ENCODE measurements around the gene RMC1. TPM values are rescaled to one million over a fixed set of nuclear protein-coding genes. Genes with fewer than 3 reads are reported as not detected.
"Not testable (repeated sequence)": the region's sequence is repeated elsewhere in the genome, so short reads cannot be mapped to it uniquely, and the experiment has no call there.

Gene RMC1
- total and polyA plus RNA-seq, 2 of the 13 experiments (the other 11 are each of a cell fraction or from before 2014, with no cell fraction given) = 9.4 to 19.5 TPM

- peak; percentile 79; the same call in 1 of the 2 replicates for TF ChIP-seq ZNF280D (CRISPR knock-in tag; IDR thresholded peaks at IDR 0.05)
- no peak for TF ChIP-seq NPAS2 (CRISPR knock-in tag; IDR thresholded peaks at IDR 0.05; ENCODE audit: borderline replicate concordance)
- no peak for TF ChIP-seq ZNF253 (CRISPR knock-in tag; IDR thresholded peaks at IDR 0.05; ENCODE audit: borderline replicate concordance)
- no peak for TF ChIP-seq MAFK (conservative IDR thresholded peaks at IDR 0.05 in 1 of 2, IDR thresholded peaks at IDR 0.05 in 1 of 2; ENCODE audit: low read length in 2 of 2)
- TF ChIP-seq ZNF337 (CRISPR knock-in tag; IDR thresholded peaks at IDR 0.05; ENCODE audit: borderline replicate concordance, low read depth) = no peak
- no peak for TF ChIP-seq ZNF230 (CRISPR knock-in tag; IDR thresholded peaks at IDR 0.05)
- TF ChIP-seq KIAA2018 (CRISPR knock-in tag; IDR thresholded peaks at IDR 0.05; ENCODE audit: borderline replicate concordance) = no peak
- no peak for TF ChIP-seq GZF1 (CRISPR knock-in tag; IDR thresholded peaks at IDR 0.05)
- no peak for TF ChIP-seq ZKSCAN8 (CRISPR knock-in tag; IDR thresholded peaks at IDR 0.05; ENCODE audit: borderline replicate concordance)
- TF ChIP-seq NR3C1 (CRISPR knock-in tag; IDR thresholded peaks at IDR 0.05) = no peak
- no peak for TF ChIP-seq AHR (CRISPR knock-in tag; IDR thresholded peaks at IDR 0.05)
These were observed 15.4 kb upstream of the RMC1 start (continued) for GRCh38 chr18:23487738-23488570.

- DNase-seq (ENCODE audit: low spot score); H3K9ac ChIP-seq (ENCODE audit: insufficient read depth, low read depth, low read length); in situ Hi-C loops (cut with HindIII; ENCODE audit: extremely low pct_ligation_motif_present, low pct_unique_long_range_greater_than_20kb); CTCF ChIA-PET (ENCODE audit: low intra/inter-chr PET ratio, low total read pairs); H4K20me1 ChIP-seq (ENCODE audit: insufficient read depth, low read length); H3K36me3 ChIP-seq (replicated peaks in 1 of 2; ENCODE audit: control insufficient read depth in 1 of 2, insufficient read depth in 2 of 2, low read length in 2 of 2); H3K27ac ChIP-seq (ENCODE audit: extremely low read length, insufficient read depth, low read length); H3K79me2 ChIP-seq (ENCODE audit: insufficient read depth, low read length); H3K9me3 ChIP-seq (ENCODE audit: low read length); FAIRE-seq; intact Hi-C loops (cut with micrococcal nuclease; ENCODE audit: unreplicated experiment); H3K4me3 ChIP-seq (replicated peaks in 1 of 3; ENCODE audit: insufficient read depth in 1 of 3, low read depth in 2 of 3, low read length in 3 of 3); ATAC-seq; H3K27me3 ChIP-seq (ENCODE audit: control insufficient read depth in 1 of 2, insufficient read depth in 2 of 2, low read length in 2 of 2); BruUV-seq (replicated peaks); H2AFZ ChIP-seq (ENCODE audit: low read length); H3K4me2 ChIP-seq (ENCODE audit: low read depth, low read length): not testable (repeated sequence)
- POLR2A ChIA-PET = interaction anchor here (0.7 kb wide), 1 partner anchor 29 kb away, joined by 3 read pairs; no protein-coding TSS in a partner anchor
- WGBS (ENCODE audit: low lambda C conversion rate) = 72% methylated on average over 5 of the region's 5 CpGs
- H3K4me1 ChIP-seq (ENCODE audit: insufficient read depth, low read length) = peaks cover 26% of the 10 kb centered on the region
These were observed 13.7 kb upstream of the RMC1 start for GRCh38 chr18:23489586-23489985.

Data from HepG2 (cell line).